Testis (tissue), 3 donors: Measurements from ENCODE around the gene AKAP10. TPM values are rescaled to one million over a fixed set of nuclear protein-coding genes. Genes with fewer than 3 reads are reported as not detected.

Experiments
- DNase-seq: peaks from one replicate; pipeline ENCODE4 v3.0.0-alpha.2; 2019
- H3K27ac ChIP-seq, 2 donors: fragments of 200-600 bp; sonication (generic); one replicate each; pipeline ENCODE4 v1.5.1; 2019
- H3K27me3 ChIP-seq: fragments of 200-600 bp; sonication (generic); one replicate; pipeline ENCODE4 v1.5.1; 2019
- H3K36me3 ChIP-seq: fragments of 200-600 bp; sonication (generic); one replicate; pipeline ENCODE4 v1.5.1; 2017; ENCODE audit warnings: low read depth; ENCODE audit errors: missing control alignments
- H3K4me1 ChIP-seq: fragments of 200-600 bp; sonication (generic); one replicate; pipeline ENCODE4 v1.5.1; 2019
- H3K4me3 ChIP-seq, 2 donors: fragments of 200-600 bp; sonication (generic); one replicate each; pipeline ENCODE4 v1.5.1; 2017 to 2019
- H3K9me3 ChIP-seq: fragments of 200-600 bp; sonication (generic); one replicate; pipeline ENCODE4 v1.5.1; 2017
- CTCF ChIP-seq, 3 experiments: fragments of 450-650 bp in 2 of 3; fragments of 200-600 bp in 1 of 3; sonication (generic) in 1 of 3; IDR thresholded peaks; one replicate each; pipeline ENCODE4 v1.5.1; 2016 to 2019; ENCODE audit warnings: antibody characterized with exemption in 3 of 3, mild to moderate bottlenecking in 2 of 3, moderate library complexity in 1 of 3
- POLR2A ChIP-seq: fragments of 450-650 bp; IDR thresholded peaks from one replicate; pipeline ENCODE4 v1.6.1; 2017; ENCODE audit warnings: antibody characterized with exemption, mild to moderate bottlenecking, moderate library complexity
- WGBS, 2 donors: methylation state at CpG; one replicate each; pipeline ENCODE4 v1.1.5; 2018; 5-methylcytosine and 5-hydroxymethylcytosine counted together
- intact Hi-C: fragments of 100-400 bp; cut with DNase I; formaldehyde crosslinking; loops from one replicate; pipeline ENCODE4 v1.15.1; 2023; ENCODE audit warnings: low total_unique reads
- polyA plus RNA-seq: library from polyadenylated mRNA; stranded (reverse); fragments of 350-450 nt; fragmentation: Illumina TruSeq; extraction: RNeasy Lipid Tissue Mini Kit (QIAGEN cat#74804); gene quantifications from one replicate; pipeline ENCODE4 v1.2.3, GENCODE V29; 2014; ENCODE audit warnings: low read depth, low replicate concordance; ENCODE audit not compliant: insufficient read depth
- total RNA-seq, 2 donors: library from RNA; depleted of rRNA; stranded (reverse); fragments of >200 nt; gene quantifications; one replicate each; pipeline ENCODE4 v1.2.3, GENCODE V29; 2016

AKAP10 gene
- total and polyA plus RNA-seq, 3 donors from 2014 or later, result 36.0 to 40.0 (median 38.4) TPM

DNA sequence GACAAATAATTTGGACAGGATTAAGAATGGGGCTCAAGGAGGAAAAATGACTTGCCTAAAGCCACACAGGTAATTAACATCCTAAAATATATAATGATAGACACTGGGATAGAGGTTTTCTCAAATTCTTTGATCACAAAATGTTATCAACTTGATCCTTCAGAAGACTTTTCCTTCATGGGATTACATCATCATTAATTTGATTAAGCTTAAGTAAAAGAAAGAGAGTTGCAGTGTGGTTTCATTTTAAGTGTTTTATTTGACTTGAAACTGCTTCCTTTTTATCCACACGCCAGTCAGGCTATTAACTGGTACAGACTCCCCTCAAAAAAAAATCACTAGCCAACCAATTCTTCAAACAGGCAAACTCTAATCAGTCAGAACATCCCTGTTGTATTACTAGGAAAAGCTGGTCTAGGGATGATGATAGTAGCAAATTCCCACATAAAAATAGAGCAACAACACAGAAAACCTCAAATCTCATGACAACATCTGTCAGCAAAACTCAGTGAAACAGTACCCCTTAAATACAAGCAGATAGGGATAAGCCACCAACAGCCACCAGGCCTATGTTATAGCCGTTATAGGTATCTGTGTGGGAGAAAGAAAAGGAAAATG lies 32.5 kb downstream of the AKAP10 start:
- WGBS, 2 donors, result 84 to 88% methylated on average over 2 of the region's 2 CpGs
- H3K27me3 ChIP-seq, result no peaks in the 10 kb centered on the region

DNA sequence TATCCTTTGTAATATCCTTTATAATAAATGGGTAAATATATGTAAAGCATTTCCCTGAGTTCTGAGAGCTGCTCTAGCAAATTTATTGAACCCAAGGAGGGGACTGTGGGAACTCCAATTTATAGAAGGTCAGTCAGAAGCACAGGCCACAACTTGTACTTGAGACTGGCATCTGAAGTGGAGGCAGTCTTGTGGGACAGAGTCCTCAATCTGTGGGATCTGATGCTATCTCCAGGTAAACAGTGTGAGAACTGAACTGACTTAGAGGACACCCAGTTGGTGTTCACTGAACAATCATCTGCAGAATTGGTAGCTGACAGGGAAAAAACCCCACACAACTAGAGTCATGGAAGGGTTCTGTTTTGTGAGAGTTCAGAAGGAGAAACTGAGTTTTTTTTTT lies 34.0 kb downstream of the AKAP10 start:
- Histone ChIP-seq H3K27ac (no peak overlapping the region), H3K4me1 (peaks cover 7% of the 10 kb centered on the region), H3K9me3 (no peaks in the 10 kb centered on the region), H3K36me3 (no peaks in the 10 kb centered on the region), H3K27me3 (no peaks in the 10 kb centered on the region), H3K4me3 (no peak overlapping the region)
- DNase-seq, result no peak
- intact Hi-C loops, result no loop called here
- TF ChIP-seq POLR2A, result no peak
- TF ChIP-seq CTCF (IDR thresholded peaks at IDR 0.05), result no peak

More for the DNA sequence above, 32.5 kb downstream of the AKAP10 start:
- Histone ChIP-seq H3K9me3 (no peaks in the 10 kb centered on the region), H3K4me1 (peaks cover 9% of the 10 kb centered on the region), H3K4me3 (no peak overlapping the region), H3K36me3 (no peaks in the 10 kb centered on the region), H3K27ac (no peak overlapping the region)
- DNase-seq, result no peak
- intact Hi-C loops, result no loop called here
- TF ChIP-seq CTCF (IDR thresholded peaks at IDR 0.05), result no peak
- TF ChIP-seq POLR2A, result no peak

DNA sequence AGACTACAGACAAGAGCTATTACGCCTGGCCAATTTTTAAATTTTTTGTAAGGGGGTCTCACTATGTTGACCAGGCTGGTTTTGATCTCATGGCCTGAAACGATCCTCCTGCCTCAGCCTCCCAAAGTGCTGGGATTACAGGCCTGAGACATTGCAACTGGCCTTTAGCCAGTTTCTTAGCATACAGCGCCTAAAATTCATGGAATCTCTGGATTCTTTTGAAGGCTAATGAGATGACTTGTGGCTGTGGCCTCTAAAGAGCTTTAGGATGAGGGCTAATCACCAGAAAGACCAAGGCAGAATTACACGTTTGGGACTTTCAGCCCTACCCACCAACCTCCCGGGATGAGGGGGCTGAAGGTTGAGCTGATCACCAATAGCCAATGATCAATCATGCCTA lies 34.6 kb downstream of the AKAP10 start:
- Histone ChIP-seq H3K4me3 (no peak overlapping the region), H3K4me1 (peaks cover 1% of the 10 kb centered on the region), H3K36me3 (no peaks in the 10 kb centered on the region), H3K27ac (no peak overlapping the region), H3K9me3 (no peaks in the 10 kb centered on the region), H3K27me3 (no peaks in the 10 kb centered on the region)
- no peak for DNase-seq
- intact Hi-C loops, result no loop called here
- WGBS, 2 donors, result 83 to 92% methylated on average over 5 of the region's 5 CpGs
- TF ChIP-seq CTCF (IDR thresholded peaks at IDR 0.05), result no peak
- TF ChIP-seq POLR2A, result no peak

GRCh38 chr17:19940722-19941464 lies 36.7 kb downstream of the AKAP10 start:
- 69 to 79% methylated on average over 4 of the region's 4 CpGs for WGBS, 2 donors
- Histone ChIP-seq H3K4me3 (no peak overlapping the region), H3K4me1 (no peaks in the 10 kb centered on the region), H3K36me3 (no peaks in the 10 kb centered on the region), H3K9me3 (no peaks in the 10 kb centered on the region), H3K27ac (no peak overlapping the region), H3K27me3 (no peaks in the 10 kb centered on the region)
- DNase-seq, result no peak
- intact Hi-C loops, result no loop called here
- TF ChIP-seq POLR2A, result no peak

DNA sequence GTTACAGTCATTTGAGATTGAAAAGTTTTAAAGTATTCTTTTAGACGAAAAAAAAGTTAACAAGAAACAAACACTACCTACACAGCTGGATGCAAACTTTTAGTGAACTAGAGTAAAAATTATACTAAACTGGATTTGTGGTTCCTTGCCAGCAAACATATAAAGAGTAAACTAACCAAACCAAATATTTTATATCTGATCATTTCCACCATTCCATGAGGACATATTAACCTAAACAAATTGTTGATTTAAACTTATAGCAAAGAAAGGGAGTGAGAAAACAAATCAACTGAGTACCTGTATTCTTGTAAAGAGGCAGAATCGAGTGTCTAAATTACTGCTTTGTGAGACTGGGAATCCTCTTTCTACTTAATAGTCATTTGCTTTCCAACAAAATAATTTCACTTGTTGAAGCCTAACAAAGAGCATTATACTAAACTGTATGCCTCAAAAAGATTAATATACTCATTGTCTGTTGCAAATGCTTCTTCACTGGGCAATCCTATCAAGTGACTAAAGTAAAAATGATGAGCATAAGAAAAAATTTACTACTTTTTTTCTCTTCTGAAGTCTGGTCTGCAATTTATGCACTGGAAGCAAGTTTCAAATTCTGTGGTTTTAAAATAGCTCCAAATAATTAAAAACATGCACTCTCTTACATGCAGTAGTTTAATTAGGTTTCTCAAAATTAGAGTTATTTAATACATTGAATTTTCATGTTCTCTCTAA lies 37.5 kb downstream of the AKAP10 start:
- Histone ChIP-seq H3K36me3 (no peaks in the 10 kb centered on the region), H3K4me3 (no peak overlapping the region), H3K27ac (no peak overlapping the region), H3K27me3 (no peaks in the 10 kb centered on the region), H3K9me3 (no peaks in the 10 kb centered on the region), H3K4me1 (no peaks in the 10 kb centered on the region)
- intact Hi-C loops, result no loop called here
- TF ChIP-seq CTCF (IDR thresholded peaks at IDR 0.05) (no peak), POLR2A (no peak)
- no peak for DNase-seq
- WGBS, 2 donors, result 84 to 89% methylated on average over 2 of the region's 2 CpGs
